Ishikawa (cell line): Measurements from ENCODE around the gene RTL5.

Experiments used
- EGR1 ChIP-seq: IDR thresholded peaks from 2 replicates; pipeline ENCODE4 v1.6.1; 2012
- ZBTB7A ChIP-seq: IDR thresholded peaks from 2 replicates; pipeline ENCODE4 v1.6.1; 2012; ENCODE audit warnings: low read depth
- TF ChIP-seq, protein P1 (sequence below): IDR thresholded peaks from 2 replicates; pipeline ENCODE4 v1.6.1; 2012

GRCh38 chrX:72129661-72130060 is 2.1 kb downstream of the RTL5 start:
- TF ChIP-seq, protein P1, sequence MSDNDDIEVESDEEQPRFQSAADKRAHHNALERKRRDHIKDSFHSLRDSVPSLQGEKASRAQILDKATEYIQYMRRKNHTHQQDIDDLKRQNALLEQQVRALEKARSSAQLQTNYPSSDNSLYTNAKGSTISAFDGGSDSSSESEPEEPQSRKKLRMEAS, result no peak
- TF ChIP-seq ZBTB7A (no peak), EGR1 (no peak)
